Chondrocyte (in vitro differentiated cells): Measurements from ENCODE around the gene ARHGAP40. TPM values are rescaled to one million over a fixed set of nuclear protein-coding genes. Genes with fewer than 3 reads are reported as not detected.

ENCODE experiments used
- DNase-seq: peaks from one replicate; pipeline ENCODE4 v3.0.0; 2021; ENCODE audit warnings: mixed read lengths, low spot score
- H3K27ac Mint-ChIP-seq: one replicate; pipeline ENCODE4 v1.8.0; 2021; ENCODE audit warnings: mild to moderate bottlenecking, moderate library complexity, mixed read lengths; ENCODE audit not compliant: unreplicated experiment
- H3K27me3 Mint-ChIP-seq: 2 replicates; pipeline ENCODE4 v1.8.0; 2021; ENCODE audit warnings: low read depth, mixed read lengths
- H3K36me3 Mint-ChIP-seq: 2 replicates; pipeline ENCODE4 v1.8.0; 2021; ENCODE audit warnings: low read depth, mixed read lengths
- H3K4me1 Mint-ChIP-seq: 2 replicates; pipeline ENCODE4 v1.8.0; 2021; ENCODE audit warnings: low read depth, mild to moderate bottlenecking, mixed read lengths
- H3K4me3 Mint-ChIP-seq: one replicate; pipeline ENCODE4 v1.8.0; 2021; ENCODE audit warnings: mild to moderate bottlenecking, moderate library complexity, mixed read lengths; ENCODE audit not compliant: unreplicated experiment
- H3K9me3 Mint-ChIP-seq: 2 replicates; pipeline ENCODE4 v1.8.0; 2021; ENCODE audit warnings: low read depth, mixed read lengths
- CTCF ChIP-seq: fragments of 200-600 bp; sonication (generic); IDR thresholded peaks from 2 replicates; pipeline ENCODE4 v1.5.0; 2021; ENCODE audit warnings: antibody characterized with exemption, mild to moderate bottlenecking, moderate library complexity
- total RNA-seq: library from RNA; stranded (reverse); gene quantifications from 3 replicates; pipeline ENCODE4 v1.2.1, GENCODE V29; 2021

ARHGAP40 gene
- total RNA-seq, 1 donor from 2014 or later: not detected

DNA sequence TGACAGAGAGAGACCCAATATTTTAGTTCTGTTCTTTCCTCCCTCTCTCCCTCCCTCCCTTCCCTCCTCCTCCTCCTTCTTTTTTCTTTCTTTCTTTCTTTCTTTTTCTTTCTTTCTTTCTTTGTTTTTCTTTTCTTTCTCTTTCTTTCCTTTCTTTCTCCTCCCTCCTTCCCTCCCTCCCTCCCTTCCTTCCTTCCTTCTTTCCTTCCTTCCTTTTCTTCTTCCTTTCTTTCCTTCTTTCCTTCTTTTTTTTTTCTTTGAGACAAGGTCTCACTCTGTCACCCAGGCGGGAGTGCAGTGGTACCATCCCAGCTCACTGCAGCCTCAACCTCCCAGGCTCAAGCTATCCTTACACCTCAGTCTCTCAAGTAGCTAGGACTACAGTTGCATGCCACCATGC lies 28.4 kb downstream of the ARHGAP40 start:
- no peak for DNase-seq
- Mint-ChIP-seq H3K27me3 (peaks cover 3% of the 10 kb centered on the region), H3K9me3 (no peaks in the 10 kb centered on the region), H3K4me3 (no peak overlapping the region), H3K27ac (no peak overlapping the region), H3K4me1 (peaks cover 17% of the 10 kb centered on the region), H3K36me3 (no peaks in the 10 kb centered on the region)
- no peak for TF ChIP-seq CTCF

- H3K27me3 Mint-ChIP-seq: peaks cover 3% of the 10 kb centered on the region
- TF ChIP-seq CTCF: no peak
- H3K27ac Mint-ChIP-seq: no peak overlapping the region
- peaks cover 17% of the 10 kb centered on the region for H3K4me1 Mint-ChIP-seq
- no peaks in the 10 kb centered on the region for H3K9me3 Mint-ChIP-seq
- no peak for DNase-seq
- H3K4me3 Mint-ChIP-seq: no peak overlapping the region
- H3K36me3 Mint-ChIP-seq: no peaks in the 10 kb centered on the region
These were observed 29.1 kb downstream of the ARHGAP40 start for GRCh38 chr20:38630727-38631126.

DNA sequence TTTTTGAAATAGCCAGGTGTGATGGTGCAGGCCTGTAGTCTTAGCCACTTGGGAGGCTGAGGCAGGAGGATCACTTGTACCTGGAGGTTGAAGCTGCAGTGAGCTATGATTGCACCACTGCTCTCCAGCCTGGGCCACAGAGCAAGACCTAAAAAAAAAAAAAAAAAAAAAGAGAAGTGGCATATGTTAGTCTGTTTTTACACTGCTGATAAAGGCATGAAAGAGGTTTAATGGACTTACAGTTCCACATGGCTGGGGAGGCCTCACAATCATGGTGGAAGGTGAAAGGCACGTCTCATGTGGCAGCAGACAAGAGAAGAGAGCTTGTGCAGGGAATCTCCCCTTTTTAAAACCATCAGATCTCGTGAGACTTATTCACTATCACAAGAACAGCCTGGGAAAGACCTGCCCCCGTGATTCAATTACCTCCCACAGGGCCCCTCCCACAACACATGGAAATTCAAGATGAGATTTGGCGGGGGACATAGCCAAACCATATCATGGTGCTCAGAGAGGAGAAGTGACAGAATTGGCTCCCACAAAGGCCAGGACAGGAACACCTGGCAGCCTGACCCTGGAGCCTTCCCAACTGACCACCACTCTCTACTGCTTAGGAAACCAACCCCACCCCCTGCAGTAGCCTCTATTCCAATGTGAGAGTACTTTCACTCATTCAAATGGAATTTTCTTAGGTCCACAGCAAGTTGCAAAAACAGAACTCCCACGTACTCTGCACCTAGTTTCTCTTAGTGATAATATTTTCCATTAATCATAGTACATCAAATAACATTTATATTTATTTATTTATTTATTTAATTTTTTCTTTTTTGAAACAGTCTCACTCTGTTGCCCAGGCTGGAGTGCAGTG lies 29.8 kb downstream of the ARHGAP40 start:
- no peaks in the 10 kb centered on the region for H3K36me3 Mint-ChIP-seq
- H3K9me3 Mint-ChIP-seq: no peaks in the 10 kb centered on the region
- H3K4me3 Mint-ChIP-seq: no peak overlapping the region
- peaks cover 17% of the 10 kb centered on the region for H3K4me1 Mint-ChIP-seq
- no peak for TF ChIP-seq CTCF
- peaks cover 5% of the 10 kb centered on the region for H3K27me3 Mint-ChIP-seq
- H3K27ac Mint-ChIP-seq: no peak overlapping the region
- no peak for DNase-seq

DNA sequence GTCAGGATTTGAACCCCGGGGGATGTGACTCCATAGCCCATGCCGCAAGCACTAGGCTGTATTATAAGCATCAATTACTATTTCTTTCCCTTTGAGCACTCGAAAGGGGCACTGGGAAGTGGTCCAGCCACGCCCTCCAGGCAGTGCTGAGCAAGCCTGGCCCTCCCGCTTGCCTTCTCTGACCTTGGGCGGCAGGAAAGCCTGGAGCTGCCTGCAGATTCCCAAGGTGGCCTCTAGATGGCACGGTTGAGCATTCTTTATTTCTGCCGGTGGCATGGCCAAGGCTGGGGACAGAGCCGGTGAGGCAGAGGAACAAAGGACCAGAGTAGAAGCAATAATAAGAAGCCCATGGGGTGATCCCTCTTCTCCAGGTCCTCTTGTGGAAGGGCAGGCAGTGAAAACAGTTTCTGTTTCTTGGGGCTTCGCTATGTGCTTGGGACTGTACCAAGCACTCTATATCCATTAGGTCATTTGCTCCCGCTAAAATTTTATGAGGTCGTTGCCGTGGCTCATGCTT lies 32.0 kb downstream of the ARHGAP40 start:
- Mint-ChIP-seq H3K27ac (no peak overlapping the region), H3K9me3 (no peaks in the 10 kb centered on the region), H3K27me3 (peaks cover 12% of the 10 kb centered on the region), H3K4me1 (peaks cover 17% of the 10 kb centered on the region), H3K36me3 (no peaks in the 10 kb centered on the region), H3K4me3 (no peak overlapping the region)
- TF ChIP-seq CTCF: peak; percentile 86
- DNase-seq: no peak

- TF ChIP-seq CTCF: no peak
- Mint-ChIP-seq H3K4me1 (peaks cover 13% of the 10 kb centered on the region), H3K36me3 (no peaks in the 10 kb centered on the region), H3K4me3 (no peak overlapping the region), H3K9me3 (no peaks in the 10 kb centered on the region), H3K27me3 (peaks cover 34% of the 10 kb centered on the region), H3K27ac (no peak overlapping the region)
- DNase-seq: no peak
These were observed 34.2 kb downstream of the ARHGAP40 start for GRCh38 chr20:38635721-38636288.
